ENCODE data around the gene MRM2. TPM values are rescaled to one million over a fixed set of nuclear protein-coding genes. Genes with fewer than 3 reads are reported as not detected.
A peak's percentile ranks its signal among the peaks of the same experiment; 100 is the strongest.

The MRM2 gene
- total RNA-seq, 1 donor, result 21.4 TPM

DNA sequence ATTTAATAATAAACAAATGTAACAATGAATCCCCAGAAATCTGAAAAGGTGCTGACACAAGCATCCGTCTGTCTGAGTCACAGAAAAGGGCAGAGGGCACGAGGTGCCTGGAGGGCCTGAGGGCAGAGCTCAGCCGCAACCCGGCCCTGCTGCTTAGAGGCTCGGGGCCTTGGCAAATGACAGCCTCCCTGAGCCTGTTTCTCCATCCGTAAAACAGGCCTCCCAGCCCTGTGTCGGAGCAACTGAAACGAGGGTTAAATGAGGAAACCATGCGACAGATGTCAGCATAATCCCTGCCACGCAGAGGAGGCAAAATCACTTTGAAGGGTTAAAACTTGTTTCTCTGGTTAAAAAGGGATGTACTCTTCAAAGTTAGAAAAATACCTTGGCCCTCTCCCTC, 24.9 kb upstream of the MRM2 start:
- Histone ChIP-seq H3K4me1 (ENCODE audit: insufficient read depth, low read length) (no peaks in the 10 kb centered on the region), H3K27me3 (ENCODE audit: insufficient read depth, low read length) (no peaks in the 10 kb centered on the region), H3K4me3 (ENCODE audit: insufficient read depth, low read length) (no peak overlapping the region), H3K36me3 (ENCODE audit: insufficient read depth, low read length) (peaks cover 12% of the 10 kb centered on the region), H3K4me2 (ENCODE audit: insufficient read depth, low read length) (no peak overlapping the region), H3K9me3 (ENCODE audit: low read depth, low read length) (no peaks in the 10 kb centered on the region), H4K20me1 (ENCODE audit: insufficient read depth, low read length) (no peaks in the 10 kb centered on the region), H2AFZ (ENCODE audit: low read length) (no peak overlapping the region), H3K27ac (ENCODE audit: low read depth, low read length) (no peak overlapping the region), H3K79me2 (ENCODE audit: insufficient read depth, low read length) (no peaks in the 10 kb centered on the region)
- TF ChIP-seq, protein P1, sequence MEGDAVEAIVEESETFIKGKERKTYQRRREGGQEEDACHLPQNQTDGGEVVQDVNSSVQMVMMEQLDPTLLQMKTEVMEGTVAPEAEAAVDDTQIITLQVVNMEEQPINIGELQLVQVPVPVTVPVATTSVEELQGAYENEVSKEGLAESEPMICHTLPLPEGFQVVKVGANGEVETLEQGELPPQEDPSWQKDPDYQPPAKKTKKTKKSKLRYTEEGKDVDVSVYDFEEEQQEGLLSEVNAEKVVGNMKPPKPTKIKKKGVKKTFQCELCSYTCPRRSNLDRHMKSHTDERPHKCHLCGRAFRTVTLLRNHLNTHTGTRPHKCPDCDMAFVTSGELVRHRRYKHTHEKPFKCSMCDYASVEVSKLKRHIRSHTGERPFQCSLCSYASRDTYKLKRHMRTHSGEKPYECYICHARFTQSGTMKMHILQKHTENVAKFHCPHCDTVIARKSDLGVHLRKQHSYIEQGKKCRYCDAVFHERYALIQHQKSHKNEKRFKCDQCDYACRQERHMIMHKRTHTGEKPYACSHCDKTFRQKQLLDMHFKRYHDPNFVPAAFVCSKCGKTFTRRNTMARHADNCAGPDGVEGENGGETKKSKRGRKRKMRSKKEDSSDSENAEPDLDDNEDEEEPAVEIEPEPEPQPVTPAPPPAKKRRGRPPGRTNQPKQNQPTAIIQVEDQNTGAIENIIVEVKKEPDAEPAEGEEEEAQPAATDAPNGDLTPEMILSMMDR (IDR thresholded peaks at IDR 0.05; ENCODE audit: extremely low read depth, low read depth, low read length), result no peak
- DNase-seq (ENCODE audit: insufficient read length, low spot score, missing footprints), result peak; percentile 78

DNA sequence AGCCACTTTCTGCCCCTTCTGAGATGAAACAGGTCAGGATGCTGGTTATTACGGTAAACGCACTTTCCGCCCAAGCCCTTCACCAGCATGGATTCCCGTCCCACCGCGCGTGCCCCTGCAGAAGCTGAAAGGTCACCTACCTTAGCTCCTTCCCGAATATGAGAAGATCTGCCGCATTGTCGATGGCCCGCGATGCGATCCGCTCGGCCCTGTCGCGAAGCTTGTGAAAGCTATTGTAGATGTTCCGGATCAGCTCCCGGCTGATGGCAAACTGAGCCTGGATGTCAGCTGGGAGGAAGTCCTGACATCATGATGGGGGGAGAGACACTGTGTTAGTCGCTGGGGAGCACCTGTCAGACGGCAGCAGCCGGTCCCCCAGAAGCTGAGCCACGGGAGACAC, 22.2 kb upstream of the MRM2 start:
- no peak overlapping the region for H3K4me3 ChIP-seq (ENCODE audit: insufficient read depth, low read length)
- DNase-seq (ENCODE audit: insufficient read length, low spot score, missing footprints), result peak; percentile 55
- no peaks in the 10 kb centered on the region for H4K20me1 ChIP-seq (ENCODE audit: insufficient read depth, low read length)
- H2AFZ ChIP-seq (ENCODE audit: low read length), result no peak overlapping the region
- H3K36me3 ChIP-seq (ENCODE audit: insufficient read depth, low read length), result peaks cover 22% of the 10 kb centered on the region
- H3K27ac ChIP-seq (ENCODE audit: low read depth, low read length), result no peak overlapping the region
- H3K27me3 ChIP-seq (ENCODE audit: insufficient read depth, low read length), result no peaks in the 10 kb centered on the region
- no peaks in the 10 kb centered on the region for H3K9me3 ChIP-seq (ENCODE audit: low read depth, low read length)
- peaks cover 4% of the 10 kb centered on the region for H3K79me2 ChIP-seq (ENCODE audit: insufficient read depth, low read length)
- H3K4me1 ChIP-seq (ENCODE audit: insufficient read depth, low read length), result no peaks in the 10 kb centered on the region
- TF ChIP-seq, protein P1 (IDR thresholded peaks at IDR 0.05; ENCODE audit: extremely low read depth, low read depth, low read length), result no peak
- no peak overlapping the region for H3K4me2 ChIP-seq (ENCODE audit: insufficient read depth, low read length)

DNA sequence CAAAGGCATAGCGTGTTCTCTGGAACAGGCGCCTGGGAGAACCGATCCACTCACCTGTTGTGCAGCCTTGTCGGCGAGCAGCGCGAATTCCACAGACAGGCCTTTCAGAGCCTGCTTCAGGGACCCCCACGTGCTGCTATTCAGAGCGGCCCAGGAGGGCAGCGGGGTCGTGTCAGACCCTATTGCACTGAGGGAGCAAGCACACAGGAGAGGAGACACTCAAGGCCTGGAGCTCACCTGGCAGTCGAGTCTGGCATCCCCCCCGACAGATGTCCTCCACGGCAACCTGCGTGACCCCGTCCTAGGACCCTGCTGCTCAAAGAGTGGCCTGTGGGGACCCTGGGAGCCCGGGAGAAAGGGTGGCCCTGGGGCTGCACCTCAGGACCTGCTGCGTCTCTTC, 21.2 kb upstream of the MRM2 start:
- Histone ChIP-seq H3K4me1 (ENCODE audit: insufficient read depth, low read length) (no peaks in the 10 kb centered on the region), H3K9me3 (ENCODE audit: low read depth, low read length) (no peaks in the 10 kb centered on the region), H3K4me3 (ENCODE audit: insufficient read depth, low read length) (no peak overlapping the region), H3K36me3 (ENCODE audit: insufficient read depth, low read length) (peaks cover 22% of the 10 kb centered on the region), H2AFZ (ENCODE audit: low read length) (no peak overlapping the region), H3K27ac (ENCODE audit: low read depth, low read length) (no peak overlapping the region), H3K79me2 (ENCODE audit: insufficient read depth, low read length) (peaks cover 5% of the 10 kb centered on the region), H4K20me1 (ENCODE audit: insufficient read depth, low read length) (no peaks in the 10 kb centered on the region), H3K27me3 (ENCODE audit: insufficient read depth, low read length) (no peaks in the 10 kb centered on the region), H3K4me2 (ENCODE audit: insufficient read depth, low read length) (no peak overlapping the region)
- peak; percentile 69 for DNase-seq (ENCODE audit: insufficient read length, low spot score, missing footprints)
- TF ChIP-seq, protein P1 (IDR thresholded peaks at IDR 0.05; ENCODE audit: extremely low read depth, low read depth, low read length), result no peak

DNA sequence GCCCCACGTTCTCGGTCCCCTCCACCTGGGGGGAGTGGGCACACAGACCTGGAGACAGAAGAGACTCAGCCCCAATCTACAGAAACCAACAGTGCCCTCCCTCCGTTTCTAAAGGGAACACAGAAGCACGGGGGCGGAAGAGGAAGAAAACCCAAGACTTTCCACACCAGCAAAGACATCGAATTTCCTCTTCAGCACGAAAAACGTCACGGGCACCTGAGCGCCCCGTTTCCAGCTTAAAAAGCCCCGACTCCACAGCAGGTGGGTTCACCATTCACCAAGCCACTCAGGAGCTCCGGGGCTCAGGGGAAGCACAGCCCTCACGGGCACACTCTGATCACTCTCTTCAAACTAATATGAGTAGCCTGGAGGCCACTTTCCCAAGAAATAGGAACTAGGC, 19.6 kb upstream of the MRM2 start:
- Histone ChIP-seq H3K4me2 (ENCODE audit: insufficient read depth, low read length) (no peak overlapping the region), H3K36me3 (ENCODE audit: insufficient read depth, low read length) (peaks cover 22% of the 10 kb centered on the region), H3K4me1 (ENCODE audit: insufficient read depth, low read length) (no peaks in the 10 kb centered on the region), H3K79me2 (ENCODE audit: insufficient read depth, low read length) (peaks cover 5% of the 10 kb centered on the region), H2AFZ (ENCODE audit: low read length) (no peak overlapping the region), H3K27me3 (ENCODE audit: insufficient read depth, low read length) (no peaks in the 10 kb centered on the region), H3K9me3 (ENCODE audit: low read depth, low read length) (no peaks in the 10 kb centered on the region), H3K4me3 (ENCODE audit: insufficient read depth, low read length) (no peak overlapping the region), H4K20me1 (ENCODE audit: insufficient read depth, low read length) (no peaks in the 10 kb centered on the region), H3K27ac (ENCODE audit: low read depth, low read length) (no peak overlapping the region)
- TF ChIP-seq, protein P1 (IDR thresholded peaks at IDR 0.05; ENCODE audit: extremely low read depth, low read depth, low read length), result no peak
- DNase-seq (ENCODE audit: insufficient read length, low spot score, missing footprints), result peak; percentile 86
